HG02884 (cell line): Measurements from ENCODE around the gene C1orf105.
A peak's percentile ranks its signal among the peaks of the same experiment; 100 is the strongest.
"Not testable (repeated sequence)": the region's sequence is repeated elsewhere in the genome, so short reads cannot be mapped to it uniquely, and the experiment has no call there.

Experiments
- ATAC-seq: cut with Tn5 transposase; IDR thresholded peaks from one replicate; pipeline ENCODE4 v1.9.1; 2021; ENCODE audit warnings: mild to moderate bottlenecking, moderate library complexity; ENCODE audit not compliant: unreplicated experiment

C1orf105 gene

DNA sequence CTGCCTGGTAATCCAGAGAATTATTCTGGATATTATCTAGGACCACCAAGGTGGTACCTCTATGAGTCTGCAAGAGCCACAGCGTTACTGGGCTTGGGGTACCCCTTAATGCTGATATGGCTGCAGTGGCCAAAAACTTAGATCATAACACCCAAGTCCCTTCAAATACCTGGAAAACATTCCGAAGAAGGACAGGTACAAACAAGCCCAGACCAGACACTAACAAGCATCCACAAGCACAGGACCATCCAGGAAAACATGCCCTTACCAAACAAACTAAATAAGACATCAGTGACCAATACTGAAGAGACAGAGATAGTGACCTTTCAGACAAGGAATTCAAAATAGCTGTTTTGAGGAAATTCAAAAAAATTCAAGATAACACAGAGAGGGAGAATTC, 2.9 kb downstream of the C1orf105 start:
- no peak for ATAC-seq

DNA sequence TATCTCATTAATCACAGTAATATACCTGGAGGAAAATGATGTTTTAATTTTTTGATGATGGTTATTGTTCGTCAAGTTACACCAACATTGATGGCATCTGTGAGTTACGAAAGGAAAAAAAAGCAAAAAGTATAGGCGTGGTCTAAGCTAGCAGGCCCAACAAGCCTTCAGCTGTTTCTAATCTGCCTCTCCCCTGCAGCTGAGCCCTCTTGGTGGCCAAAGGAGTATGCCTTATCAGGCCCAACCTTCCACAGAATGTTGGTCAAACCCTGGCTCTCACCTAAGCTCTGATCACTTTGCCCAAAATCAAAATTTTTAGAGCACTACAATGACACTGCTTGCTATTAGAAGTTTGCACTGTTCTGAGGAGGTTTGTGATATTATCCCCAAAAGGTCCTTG, 4.9 kb downstream of the C1orf105 start:
- no peak for ATAC-seq

DNA sequence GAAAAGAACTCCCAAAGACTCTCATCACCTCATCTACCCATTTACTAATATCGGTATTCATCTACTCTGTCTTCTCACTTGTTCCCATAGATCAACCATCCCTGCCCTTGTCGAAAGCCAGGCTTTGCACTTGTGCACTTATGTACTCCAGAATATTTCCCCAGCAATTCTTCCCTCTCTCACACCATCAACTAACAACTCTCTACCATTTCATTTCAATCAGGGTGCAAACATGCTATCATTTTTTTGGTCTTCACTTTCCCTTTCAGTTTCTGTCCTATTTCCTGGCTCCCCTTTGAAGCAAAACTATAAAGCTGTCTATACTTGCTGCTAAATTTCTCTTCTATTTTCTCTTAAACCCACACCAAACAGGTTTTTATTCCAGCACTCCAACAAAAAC, 6.7 kb downstream of the C1orf105 start:
- no peak for ATAC-seq

DNA sequence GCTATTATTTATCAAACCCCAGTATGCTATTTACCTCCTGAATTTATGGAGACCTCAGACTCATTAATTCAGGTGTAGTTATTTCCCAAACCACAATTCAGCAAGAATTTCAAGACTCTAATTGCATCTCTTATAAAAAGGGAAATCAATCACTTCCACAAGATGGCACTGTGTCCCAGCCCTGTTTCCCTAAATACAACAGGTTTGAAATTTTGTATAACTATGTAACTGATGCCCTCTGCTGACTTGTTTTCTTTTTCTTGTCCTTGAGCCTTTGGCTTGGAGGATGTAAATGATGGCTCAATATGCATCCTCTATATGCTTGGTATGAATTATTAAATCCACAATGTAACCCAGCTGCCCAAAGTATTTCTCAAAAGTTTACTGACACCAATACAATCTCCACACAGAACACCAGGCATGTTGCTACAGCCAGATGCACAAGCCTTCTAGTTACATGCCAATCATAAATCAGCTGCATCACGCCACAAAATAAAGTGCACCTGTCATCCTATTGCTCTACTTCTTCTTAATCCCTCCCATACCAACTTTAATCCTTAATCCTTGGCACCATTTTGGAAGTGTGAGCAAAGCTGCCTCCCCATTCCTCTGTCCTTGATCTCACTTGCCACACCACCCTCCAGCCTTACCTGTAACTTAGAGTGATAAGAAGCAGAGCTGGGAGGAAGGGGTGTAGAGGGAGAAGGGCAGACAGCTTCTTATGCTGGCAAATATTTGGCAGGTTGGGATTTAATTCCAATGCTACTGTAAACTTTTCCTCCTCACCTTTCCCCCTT, 9.0 kb downstream of the C1orf105 start:
- ATAC-seq: no peak

DNA sequence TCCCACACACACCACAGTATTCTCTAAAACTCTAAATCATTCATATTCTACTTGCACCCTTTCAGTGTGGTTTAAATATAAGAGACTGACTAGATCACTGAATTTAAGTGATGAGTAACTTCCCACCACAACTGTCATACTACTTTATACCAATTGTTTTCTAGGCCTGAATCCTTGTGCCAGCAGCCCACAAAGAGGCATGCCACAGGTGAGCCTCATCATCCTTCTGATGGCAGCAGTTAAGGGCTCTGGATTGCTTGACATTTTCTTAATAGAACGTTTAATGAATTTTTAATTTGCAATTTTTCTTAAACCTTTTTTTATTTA, 9.6 kb downstream of the C1orf105 start:
- ATAC-seq: no peak

DNA sequence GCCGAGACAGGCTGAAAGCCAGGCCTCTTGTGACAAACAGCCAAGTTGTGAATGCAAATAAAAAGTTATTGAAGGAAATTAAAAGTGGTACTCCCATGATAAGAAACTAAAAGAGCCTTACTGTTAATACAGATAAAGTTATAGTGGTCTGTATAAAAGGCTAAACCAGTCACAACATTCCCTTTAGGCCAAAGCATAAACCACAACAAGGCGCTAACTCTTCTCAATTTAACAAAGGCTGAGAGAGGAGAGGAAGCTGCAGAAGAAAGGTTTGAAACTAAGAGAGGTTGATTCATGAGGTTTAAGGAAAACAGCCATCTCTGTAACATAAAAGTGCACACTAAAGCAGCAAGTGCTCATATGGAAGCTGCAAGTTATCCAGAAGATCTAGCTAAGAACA, 10.7 kb downstream of the C1orf105 start:
- ATAC-seq: no peak

DNA sequence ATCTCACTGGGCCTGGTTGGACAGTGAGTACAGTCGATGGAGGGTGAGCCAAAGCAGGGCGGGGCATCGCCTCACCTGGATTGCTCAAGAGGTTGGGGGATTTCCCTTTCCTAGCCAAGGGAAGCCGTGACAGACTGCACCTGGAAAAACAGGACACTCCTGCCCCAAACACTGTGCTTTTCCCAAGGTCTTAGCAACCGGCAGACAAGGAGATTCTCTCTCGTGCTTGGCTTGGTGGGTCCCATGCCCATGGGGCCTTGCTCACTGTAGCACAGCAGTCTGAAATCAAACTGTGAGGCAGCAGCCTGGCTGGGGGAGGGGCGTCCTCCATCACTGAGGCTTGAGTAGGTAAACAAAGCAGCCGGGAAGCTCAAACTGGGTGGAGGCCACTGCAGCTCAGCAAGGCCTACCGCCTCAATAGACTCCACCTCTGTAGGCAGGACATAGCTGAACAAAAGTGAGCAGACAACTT, 11.3 kb downstream of the C1orf105 start:
- no peak for ATAC-seq

DNA sequence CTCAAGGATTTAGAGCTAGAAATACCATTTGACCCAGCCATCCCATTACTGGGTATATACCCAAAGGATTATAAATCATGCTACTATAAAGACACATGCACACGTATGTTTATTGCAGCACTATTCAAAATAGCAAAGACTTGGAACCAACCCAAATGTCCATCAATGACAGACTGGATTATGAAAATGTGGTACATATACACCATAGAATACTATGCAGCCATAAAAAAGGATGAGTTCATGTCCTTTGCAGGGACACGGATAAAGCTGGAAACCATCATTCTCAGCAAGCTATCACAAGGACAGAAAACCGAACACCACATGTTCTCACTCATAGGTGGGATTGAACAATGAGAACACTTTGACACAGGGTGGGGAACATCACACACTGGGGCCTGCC, 16.7 kb downstream of the C1orf105 start:
- not testable (repeated sequence) for ATAC-seq

DNA sequence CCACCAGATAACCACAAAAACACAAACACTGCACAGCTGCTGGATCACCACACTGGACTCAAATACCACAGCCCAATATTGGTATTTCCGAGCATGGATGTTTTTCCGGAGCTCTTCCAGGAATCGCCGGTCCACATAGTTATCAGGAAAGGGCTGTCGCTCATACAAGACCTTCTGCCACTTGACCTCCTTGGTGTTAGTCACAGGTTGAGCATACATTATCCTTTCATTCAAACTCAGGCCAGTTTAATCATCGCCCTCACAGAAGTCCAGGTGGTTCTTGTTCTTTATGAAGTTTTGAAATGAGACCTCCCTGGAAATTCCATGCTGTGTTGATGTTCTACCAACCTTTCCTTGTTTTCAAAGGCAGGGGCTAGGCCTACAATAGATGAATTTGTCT, 21.9 kb downstream of the C1orf105 start:
- ATAC-seq: no peak

DNA sequence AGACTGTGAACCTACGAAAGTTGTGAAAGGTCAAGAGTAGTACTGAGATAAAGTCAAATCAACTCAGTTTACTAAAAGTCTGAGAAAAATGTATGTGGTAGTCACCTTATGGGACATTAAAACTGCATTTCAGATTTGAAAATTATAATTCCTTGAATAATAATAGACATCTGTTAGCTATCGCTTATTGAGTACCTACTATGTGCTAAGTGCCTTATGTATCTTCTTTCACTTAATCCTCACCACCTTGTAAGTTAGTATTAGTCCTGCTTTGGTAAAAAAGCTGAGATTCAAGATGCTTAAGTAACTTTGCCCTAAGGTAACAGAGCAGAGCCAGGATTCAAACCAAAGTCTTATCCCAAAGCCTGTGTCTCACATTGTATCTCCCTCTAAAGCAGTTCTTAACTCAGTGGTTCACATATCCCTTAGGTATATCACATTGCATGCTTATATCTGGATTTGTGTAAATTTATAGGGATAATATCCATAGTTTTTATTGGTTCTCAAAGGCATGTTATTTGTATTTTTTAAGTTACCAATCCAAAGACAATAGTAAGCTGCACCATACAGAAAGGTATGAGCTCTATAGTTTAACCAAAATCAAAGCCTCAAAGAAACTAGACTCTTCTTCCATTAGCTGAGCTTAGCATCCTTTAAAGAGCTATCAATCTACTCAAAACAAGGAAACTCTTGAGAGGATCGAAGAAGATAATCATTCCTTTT, 22.5 kb downstream of the C1orf105 start:
- no peak for ATAC-seq

DNA sequence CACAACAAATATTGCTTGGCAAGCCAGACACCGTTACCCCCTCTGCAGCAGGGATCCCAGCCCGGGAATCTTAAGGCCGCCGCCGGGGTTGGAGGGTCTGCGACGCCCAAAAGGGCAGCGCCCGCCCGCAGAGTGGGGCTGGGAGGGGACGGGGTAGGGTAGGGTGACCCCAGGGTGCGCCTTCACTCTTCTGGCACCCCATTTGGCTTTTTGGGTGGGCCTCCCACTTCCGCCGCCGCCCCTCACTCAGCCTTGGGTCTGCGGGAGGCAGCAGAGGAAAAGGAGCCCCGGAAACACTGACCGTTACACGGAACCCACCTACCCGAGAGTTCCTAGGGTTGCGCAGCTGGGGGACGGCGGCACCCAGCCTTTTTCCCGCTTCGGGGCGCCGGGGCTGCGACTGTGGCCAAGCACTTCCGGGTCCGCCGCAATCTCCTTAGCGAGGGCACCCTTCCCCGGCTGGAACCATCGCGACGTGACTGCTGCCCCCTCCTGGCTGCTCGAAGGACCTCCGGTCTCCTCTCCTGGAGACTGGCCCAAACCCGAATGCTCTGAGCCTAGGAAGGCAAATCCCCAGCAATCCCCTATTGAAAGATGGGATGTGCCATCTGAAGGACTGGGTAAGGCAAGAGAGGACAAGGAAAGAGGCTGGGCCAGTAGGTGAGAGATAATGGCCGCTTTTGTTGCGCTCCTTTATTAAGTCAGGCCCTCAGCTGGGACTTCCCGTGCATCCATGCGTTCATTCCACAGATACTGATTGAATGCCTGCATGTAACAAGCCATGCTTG, 23.4 kb downstream of the C1orf105 start, which contains the start of gene PIGC:
Gene PIGC (minus strand): TSS at position 404 of the 788 bp plus-strand sequence. CDS start 1,447 bp downstream, outside the sequence.
- peak; percentile 99 for ATAC-seq

DNA sequence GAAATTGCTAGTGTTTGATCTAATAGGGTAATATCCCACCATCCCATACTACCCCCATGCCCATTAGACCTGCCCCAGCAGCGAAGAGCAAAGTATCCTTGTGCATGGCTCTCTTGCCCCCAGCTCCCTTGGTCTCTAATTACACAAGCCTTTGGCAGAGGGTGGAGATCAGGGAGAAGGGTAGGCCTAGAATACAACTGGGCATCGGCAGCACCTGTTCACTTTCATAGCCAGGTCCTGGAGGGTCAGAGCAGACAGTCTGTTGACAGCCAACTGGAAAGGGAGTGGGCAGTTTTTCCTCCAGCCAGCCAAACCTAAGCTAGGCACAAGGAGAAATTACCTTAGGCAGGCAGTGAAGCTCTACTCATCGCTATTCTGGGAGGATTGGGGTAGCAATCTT, 26.1 kb downstream of the C1orf105 start:
- no peak for ATAC-seq

DNA sequence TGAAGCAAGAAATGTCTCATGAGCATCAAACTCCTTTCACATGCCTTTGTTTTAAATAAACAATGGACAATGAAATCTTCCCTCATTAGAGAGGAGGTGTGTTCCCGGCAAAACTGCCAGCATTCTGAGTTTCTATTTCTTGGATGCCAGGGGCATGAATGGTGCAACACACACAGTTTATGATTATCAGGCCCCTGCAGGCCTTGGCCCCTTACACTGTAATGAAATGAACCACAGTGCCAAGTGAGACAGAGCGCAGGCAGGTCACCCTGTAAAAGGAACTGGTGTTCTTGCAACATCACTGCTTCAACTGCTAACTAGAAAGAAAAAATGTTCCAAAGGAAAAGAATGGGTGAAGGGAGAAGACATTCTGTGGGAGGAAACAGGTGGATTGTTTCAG, 27.2 kb downstream of the C1orf105 start:
- ATAC-seq: no peak

DNA sequence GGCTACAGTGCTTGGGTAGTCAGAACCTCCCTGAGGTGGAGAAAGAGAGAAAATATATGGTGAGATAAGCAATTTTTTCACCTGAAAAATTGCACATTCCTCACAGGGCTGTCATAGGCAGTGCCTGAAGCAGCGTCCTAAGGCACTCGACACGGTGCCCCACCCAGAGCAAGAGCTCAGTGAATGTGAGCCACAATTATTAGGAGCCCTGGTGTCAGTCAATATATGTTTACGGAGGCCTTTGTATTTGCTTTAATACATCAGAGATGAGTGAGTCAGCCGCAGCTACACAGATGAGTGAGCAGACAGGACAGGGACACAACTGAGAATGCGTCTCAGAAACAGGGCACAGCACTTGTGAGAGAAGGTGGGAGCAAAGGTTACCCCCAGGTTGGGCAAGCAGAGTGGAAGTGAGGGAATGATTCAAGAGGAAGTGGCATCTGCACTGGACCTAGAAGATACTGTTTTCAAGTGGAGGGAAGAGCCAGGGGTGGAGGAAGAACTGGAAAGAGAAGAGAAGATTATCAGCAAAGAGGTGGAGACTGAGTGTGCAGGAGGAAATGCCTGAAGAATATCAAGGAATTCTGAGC, 28.6 kb downstream of the C1orf105 start:
- no peak for ATAC-seq

DNA sequence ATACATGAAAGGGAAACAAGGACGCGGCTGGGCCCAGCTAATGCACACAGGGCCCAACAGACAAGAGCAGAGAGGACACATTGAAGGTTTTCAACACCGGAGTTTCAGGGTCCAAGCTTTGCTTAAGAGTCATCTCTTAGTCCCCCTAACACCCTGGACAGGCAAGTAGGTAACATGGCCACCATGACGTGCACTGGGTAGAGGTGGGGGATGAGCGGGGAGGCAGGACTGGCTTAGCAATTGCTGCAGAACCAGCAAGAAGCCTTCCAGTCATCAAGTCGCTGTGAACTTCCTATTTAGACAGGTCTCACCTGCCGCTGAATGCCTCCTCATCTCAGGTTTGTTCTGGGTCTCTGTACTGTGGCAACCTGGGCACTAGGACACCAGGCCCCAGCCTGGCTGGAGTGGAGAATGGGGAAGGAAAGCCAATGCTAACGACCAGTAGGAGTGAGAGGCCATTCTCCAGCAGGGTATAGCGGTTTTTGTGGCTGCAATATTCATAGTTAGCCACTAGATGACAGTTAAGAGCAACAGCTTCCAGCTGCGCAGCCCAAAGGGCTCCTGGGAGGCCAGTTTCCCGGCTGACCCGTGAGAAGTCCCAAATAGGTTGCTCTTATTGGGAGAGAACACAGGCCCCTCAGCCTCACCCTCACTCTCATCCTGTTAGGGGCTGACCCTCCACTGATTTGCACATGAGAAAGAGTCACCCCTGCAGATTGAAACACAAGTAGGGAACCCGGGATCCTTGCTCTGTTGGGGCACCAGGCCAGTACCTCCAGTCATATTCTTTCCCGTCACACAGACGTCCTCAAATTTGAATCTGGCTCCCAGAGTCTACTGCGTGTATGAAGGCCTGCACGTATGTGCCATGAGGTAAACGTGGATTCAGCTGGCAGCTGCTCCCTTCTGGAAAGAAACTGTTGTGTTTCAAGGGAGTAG, 29.4 kb downstream of the C1orf105 start:
- no peak for ATAC-seq

DNA sequence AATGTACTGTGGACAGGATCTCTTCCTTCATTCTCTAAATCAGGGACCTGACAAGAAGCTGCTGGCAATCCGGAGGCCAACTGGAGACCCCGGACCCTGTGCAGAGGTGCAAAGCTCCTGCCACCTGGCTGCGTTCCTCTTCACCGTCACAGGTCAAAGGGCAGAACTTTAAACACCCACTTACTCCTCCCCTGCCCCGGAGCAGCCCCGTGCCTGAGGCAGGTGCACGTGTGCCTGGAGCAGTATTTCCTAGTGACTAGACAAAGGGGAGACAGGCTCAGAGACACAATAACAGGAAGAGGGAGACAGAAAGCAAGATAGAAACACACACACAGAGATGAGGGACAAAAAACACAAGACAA, 30.0 kb downstream of the C1orf105 start:
- ATAC-seq: no peak

DNA sequence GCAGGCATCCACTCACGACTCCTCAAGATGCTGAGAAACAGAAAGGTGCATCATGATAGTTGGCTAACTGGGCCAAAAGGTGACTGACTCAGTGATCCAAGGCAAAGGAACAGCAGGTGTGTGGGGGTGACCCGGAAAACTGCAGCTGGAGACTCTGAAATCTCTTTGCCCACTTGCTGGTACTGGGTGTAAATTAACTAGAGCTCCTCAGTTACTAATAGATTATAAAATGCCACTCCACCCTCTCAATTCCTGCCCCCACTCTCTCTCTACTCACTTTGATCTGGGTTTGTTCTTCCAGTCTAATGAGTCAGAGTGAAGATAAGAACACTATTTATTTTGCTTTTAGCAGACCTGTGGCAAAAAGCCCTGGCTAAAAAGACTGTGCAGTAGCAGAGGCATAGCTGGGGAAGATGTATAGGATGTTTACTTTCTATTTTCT, 30.5 kb downstream of the C1orf105 start:
- ATAC-seq: no peak

DNA sequence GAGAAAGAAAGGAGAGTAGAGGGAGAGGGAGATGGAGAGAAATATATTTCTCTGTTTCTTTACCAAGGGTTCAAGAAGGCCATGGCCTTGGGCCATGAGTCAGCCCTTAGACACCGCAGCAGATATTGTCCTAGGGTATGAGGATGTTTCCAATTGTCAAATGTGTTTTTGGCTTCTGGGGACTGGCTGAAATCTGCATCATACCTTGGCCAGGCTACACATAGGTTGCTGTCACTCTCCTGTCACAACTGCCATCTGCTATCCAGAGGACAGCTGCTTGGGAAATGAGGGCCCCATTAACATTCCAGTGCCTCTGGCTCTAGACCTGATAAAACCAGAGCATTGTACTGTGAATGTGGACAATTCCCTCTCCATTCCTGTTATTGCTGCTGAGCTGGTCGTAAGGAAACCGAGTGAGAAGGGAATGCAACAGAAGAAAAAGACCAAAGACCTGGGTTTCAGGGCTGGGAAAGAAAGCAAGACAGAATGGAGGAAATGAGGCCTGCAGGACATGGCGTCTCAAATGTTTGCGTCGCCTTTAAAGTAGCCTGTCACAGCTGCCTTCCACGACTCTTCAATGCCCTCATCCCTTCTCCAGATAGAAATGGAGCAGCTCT, 32.2 kb downstream of the C1orf105 start:
- no peak for ATAC-seq

DNA sequence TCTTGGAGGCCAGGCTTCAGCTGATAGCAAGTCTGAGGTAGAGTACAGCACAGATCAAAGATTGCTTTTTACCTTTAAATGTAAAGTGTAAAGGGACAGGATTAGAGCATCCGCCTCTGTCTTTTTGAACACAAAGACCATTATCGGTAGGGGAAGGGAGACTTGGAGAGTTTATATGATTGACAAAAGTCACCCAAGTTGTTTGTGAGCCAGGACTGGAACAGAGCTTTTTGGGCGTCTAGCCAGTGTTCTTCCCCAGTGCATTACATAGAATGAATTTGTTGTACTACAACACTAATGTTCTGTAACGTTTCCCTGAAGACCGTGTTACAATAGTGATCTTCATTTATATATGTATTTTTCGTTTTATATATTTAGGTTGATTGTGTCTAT, 32.7 kb downstream of the C1orf105 start:
- ATAC-seq: no peak

DNA sequence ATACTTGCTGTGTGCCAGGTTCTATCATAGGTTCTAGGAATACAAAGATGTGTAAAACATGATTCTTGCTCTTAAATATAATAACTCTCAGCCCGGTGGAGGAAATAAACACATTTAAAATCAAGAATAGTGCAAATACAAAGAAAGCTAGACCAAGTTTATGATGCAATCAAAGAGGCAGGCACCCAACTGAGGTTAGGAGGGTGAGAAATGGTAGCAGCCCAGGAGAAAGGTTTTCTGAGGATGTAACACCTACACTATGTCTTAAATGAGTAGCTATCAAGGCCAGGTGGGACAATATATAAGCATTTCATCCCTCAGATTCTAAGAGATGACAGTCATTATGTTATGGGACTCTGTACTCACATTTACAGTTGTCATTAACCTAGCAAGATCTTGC, 33.1 kb downstream of the C1orf105 start:
- no peak for ATAC-seq
